Islet precursor cell (in vitro differentiated cells): Measurements from ENCODE around the gene SAP30L.
A peak's percentile ranks its signal among the peaks of the same experiment; 100 is the strongest.

Experiments
- DNase-seq: peaks from one replicate; pipeline ENCODE4 v3.0.0-alpha.2; 2018

The SAP30L gene

GRCh38 chr5:154481584-154482381 is 36.0 kb downstream of the SAP30L start:
- DNase-seq = no peak

GRCh38 chr5:154482528-154483449 is 37.0 kb downstream of the SAP30L start:
- peak; percentile 89 for DNase-seq

DNA sequence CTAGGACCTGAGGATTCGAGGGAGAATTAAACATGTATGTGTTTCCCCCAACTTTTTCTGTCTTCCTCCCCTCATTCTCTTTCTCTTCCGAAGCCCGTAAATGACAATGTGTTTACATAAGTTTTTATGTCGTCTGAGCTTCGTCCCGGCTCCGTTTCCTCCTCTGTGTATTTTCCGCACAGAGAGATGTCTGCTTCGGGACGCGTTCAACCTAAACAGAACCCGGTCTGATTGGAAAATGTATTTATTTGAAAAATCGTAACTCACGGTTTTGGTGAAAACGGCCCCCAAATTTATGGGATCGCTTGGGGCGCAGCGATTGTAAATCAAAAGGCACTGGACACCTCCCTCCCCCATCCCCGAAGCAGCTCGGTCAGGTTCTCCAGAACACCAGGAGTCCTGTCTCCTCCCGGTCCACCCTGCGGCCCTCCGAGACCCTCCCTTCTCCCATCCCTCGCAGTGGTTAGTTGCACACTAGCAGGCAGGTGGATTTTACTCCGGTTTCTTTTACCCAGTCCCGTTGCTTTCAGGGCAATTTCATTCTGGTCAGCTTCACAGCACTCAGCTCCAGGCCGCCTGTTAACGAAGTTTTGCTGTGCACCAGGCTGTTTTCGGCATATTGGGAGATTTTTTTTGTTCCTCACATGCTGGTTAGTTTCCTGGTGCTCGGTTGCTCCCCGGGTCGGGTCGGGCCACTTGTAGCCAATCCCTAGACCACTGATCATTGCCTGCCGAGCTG is 38.0 kb downstream of the SAP30L start:
- no peak for DNase-seq

GRCh38 chr5:154484393-154485095 is 38.7 kb downstream of the SAP30L start:
- DNase-seq = no peak

DNA sequence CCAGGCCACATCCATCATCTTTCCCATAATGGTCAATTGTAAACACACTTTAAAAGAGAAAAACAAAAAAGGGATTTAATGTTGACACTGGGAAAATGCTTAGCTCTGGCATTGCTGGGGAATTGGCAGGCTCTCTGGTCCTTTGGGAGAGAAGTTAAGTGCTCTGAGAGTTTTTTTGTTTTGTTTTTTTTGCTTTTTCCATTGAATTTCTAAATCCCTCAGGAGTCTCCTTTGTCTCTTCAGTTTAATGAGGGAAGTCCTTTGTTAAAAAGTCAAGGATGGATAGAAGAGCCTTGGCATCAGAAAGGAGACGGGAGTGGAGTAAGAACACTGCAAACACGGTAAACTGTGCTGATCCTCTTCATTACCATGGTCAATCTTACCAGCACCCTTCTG is 39.3 kb downstream of the SAP30L start:
- DNase-seq = no peak

GRCh38 chr5:154485850-154486426 is 40.1 kb downstream of the SAP30L start:
- DNase-seq = no peak

DNA sequence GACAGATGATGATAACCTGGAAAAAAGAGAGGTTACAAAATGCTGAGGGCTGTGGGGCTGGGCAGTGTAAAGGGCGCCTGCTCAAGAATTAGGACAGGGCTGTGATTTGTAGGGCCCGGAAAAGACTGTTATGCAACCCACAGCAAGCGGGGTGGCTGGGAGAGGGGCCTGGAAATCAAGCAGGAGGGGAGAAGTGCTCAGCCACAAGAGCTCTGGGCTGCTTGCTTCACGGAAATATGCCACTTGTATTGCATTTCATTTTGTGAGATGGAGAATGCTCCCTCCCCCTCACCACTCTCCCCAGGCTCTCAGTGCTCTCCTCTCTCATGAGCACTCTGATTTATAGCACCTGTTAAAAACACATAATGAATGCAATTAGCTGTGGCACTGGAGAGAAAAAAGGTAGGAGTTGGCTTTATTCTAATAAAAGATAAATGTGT is 40.6 kb downstream of the SAP30L start:
- DNase-seq = peak; percentile 80

- peak; percentile 85 for DNase-seq
These were observed 41.7 kb downstream of the SAP30L start for GRCh38 chr5:154487541-154487940.

- no peak for DNase-seq
These were observed 46.1 kb downstream of the SAP30L start for GRCh38 chr5:154491941-154492340.

GRCh38 chr5:154493274-154493673 is 47.5 kb downstream of the SAP30L start:
- no peak for DNase-seq

DNA sequence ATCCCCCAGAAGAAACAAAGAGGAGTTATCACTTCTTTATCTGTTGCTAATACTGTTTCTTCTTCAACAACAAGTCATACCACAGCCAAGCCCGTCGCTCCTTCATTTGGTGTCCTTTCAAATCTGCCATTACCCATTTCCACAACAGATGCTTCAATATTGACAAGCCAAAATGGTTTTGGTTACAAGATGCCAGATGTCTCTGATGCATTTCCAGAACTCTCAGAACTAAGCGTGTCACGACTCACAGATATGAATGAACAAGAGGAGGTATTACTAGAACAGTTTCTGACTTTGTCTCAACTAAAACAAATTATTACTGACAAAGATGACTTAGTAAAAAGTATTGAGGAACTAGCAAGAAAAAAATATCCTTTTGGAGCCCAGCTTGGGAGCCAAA is 48.2 kb downstream of the SAP30L start:
- no peak for DNase-seq

- no peak for DNase-seq
These were observed 52.8 kb downstream of the SAP30L start for GRCh38 chr5:154498591-154498990.

DNA sequence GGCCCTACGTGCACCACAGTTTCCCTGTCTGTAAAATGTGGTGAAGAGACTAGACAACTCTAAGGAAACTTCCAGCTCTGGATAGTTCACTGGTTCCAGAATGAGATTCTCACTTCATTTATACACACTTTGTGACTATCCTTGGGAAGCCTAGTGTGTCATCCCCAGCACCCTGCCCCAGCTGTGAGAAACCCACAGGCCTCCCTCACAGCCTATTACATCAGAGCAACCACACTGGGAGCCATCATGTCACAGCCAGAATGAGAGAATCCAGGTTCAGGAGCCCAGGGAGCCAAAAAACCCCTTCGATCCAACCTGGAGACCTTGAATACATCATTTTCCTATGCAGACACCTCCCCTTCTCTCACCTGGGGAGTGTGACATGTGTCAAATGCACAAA is 53.2 kb downstream of the SAP30L start:
- no peak for DNase-seq

DNA sequence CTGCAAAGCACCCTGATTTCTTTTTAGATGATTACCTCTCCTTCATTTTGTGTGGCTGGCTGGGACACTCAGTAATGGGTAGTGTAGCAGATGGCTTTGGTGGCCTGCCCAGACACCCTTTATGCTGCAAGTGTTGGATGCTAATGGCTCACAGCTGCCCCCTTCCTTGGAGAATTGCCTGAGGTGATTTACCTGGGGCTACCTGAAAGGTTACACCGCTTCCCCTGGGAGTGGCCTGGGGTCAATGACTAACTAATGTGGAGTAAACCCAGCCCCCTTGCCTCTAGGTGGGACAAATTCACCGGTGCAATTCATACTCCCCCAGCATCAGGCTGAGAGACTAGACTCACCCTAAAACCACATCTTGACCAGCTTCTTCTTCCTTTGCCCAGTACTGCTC is 55.8 kb downstream of the SAP30L start:
- no peak for DNase-seq

DNA sequence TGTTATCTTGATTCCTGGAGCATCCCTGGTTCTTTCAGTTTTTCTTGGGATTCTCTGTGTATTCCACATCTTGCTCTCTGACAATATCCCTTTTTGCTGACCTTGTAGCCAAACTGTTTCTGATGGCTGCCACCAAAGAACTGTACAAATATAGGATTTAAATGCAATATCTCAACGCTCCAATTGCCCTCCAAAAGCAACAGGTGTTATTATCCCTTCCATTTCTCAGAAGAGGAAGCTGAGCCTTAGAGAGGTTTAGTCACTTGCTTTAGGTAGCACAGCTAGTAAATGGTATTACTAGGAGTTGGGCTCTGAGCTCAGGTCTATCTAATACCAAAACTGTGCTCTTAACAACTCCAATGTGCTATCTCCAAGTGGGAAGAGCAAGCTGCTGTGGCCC is 56.4 kb downstream of the SAP30L start:
- DNase-seq = no peak

DNA sequence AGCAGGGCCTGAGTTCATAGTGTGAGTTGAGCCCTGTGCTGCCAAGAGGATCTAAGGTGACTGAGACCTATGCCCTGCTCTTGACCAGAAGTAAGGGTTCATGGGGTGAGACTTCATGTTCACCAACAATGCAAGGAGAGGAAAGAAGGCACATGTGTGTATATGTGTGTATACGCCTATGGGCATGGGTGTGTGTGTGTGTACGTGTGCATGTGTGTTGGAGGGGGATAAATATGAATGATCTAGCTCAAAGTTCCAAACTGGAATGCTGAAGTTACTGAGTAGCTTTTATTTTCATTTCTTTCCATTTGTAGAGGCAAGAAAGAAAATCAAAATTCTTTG is 57.9 kb downstream of the SAP30L start:
- no peak for DNase-seq

DNA sequence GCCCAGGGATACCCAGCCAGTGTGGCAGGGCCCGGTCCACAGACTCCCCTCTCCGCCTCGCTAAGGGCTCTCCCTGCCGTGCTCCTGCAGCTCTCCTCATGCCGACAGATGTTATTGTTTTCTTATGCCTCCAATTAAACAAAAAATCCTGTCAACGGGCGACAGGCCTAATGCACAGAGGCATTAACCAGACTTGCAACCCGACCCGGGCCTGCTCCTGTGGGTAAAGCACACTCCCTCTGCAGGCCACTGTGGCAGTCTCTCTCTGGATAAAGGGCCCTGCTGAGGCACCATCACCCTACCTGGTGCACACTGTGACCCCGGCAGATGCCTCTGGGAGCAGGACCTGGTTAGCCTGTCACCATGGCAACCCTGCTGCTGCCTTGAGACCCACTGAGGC is 59.8 kb downstream of the SAP30L start:
- peak; percentile 75 for DNase-seq

DNA sequence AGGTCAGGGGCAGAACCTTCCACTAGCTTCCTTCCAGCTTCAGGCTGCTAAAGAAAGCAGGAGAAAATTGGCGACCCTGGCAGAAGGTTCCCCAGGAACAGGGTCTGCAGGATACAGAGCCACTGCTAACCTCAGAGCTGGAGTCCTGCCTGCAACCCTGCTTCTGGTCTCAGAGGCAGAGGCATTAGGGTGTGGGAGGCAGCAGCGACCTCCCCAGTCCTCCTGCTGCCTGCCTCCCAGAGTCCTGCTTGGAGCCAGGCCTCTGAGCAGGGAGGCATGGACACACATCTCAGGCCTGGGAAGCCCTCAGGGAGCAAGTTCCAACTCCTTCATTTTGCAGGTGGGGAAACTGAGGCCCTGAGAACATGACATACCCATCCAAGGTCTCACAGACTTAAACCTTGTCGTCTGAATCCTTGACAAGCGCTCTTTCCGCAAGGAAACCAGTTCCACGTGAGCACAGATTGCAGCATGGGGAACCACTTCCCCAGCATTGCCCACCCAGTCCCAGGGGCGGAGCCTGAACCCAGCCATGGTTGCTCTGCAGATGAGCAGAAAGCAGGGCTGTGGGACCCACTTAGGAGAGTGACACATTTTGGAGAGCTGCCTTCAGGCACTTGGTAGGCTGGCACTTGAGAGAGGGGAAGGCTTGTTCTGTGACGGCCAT is 60.4 kb downstream of the SAP30L start:
- no peak for DNase-seq

- no peak for DNase-seq
These were observed 60.9 kb downstream of the SAP30L start for GRCh38 chr5:154506716-154507080.

- DNase-seq = no peak
These were observed 62.3 kb downstream of the SAP30L start for GRCh38 chr5:154508114-154508513.

GRCh38 chr5:154509784-154510555 is 64.2 kb downstream of the SAP30L start:
- DNase-seq = no peak
